Measurements from ENCODE around the gene SHC3.

Gene SHC3

DNA sequence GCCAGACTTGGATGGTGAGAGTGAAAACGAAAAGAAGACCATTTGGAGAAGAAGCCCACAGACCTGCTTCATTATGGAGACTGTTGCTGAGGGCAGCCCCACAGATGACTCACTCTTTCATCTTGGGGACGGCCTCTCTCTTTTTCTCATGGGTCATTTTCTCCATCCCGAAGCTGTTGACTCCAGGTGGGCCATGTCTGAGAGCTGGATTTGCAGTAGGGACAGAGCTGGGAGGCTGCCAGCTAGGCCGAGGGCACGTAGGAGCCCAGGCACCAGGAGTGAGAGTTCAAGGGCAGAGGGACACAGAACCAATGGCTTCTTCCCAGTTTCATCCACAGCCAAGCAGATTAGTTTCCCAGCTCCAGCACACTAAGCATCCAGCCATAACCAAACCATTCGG lies 95.0 kb downstream of the SHC3 start:
- H3K4me3 ChIP-seq (ENCODE audit: low read depth, low read length) = no peak overlapping the region
- H3K27ac ChIP-seq (ENCODE audit: low read depth, low read length) = no peak overlapping the region
- no peaks in the 10 kb centered on the region for H3K36me3 ChIP-seq (ENCODE audit: insufficient read depth, low read length)
- H2AFZ ChIP-seq (ENCODE audit: low read length, unreplicated experiment) = no peak overlapping the region
- H3K79me2 ChIP-seq (ENCODE audit: control insufficient read depth, insufficient read depth, low read length, unreplicated experiment) = no peaks in the 10 kb centered on the region
- H3K4me1 ChIP-seq (ENCODE audit: control insufficient read depth, insufficient read depth, low read length, unreplicated experiment) = peaks cover 18% of the 10 kb centered on the region
- no peaks in the 10 kb centered on the region for H3K27me3 ChIP-seq (ENCODE audit: insufficient read depth, low read length)

DNA sequence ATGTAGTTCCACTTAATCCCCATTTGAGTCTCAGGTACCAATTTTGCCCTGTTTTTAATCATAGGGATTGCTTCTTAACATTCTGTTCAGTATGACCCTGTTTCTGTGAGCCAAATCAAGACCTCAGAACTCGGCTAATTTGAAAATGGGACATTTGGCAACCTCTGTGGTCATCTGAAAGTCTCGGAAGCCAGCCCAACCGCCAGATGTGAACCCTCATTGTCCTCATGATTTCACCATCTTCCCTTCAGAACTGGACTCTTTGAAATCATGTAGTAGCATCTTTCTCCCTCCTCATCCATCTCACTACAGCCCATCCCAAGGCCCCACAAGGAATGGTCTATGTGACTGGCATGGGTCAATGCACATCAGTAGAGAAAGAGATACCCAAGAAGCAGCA lies 98.4 kb downstream of the SHC3 start:
- Histone ChIP-seq H3K4me3 (ENCODE audit: low read depth, low read length) (peak overlapping the region; percentile 37; the same call in 1 of the 2 replicates), H3K4me1 (ENCODE audit: control insufficient read depth, insufficient read depth, low read length, unreplicated experiment) (peaks cover 23% of the 10 kb centered on the region), H3K27ac (ENCODE audit: low read depth, low read length) (peak overlapping the region; percentile 90), H3K36me3 (ENCODE audit: insufficient read depth, low read length) (no peaks in the 10 kb centered on the region), H3K79me2 (ENCODE audit: control insufficient read depth, insufficient read depth, low read length, unreplicated experiment) (no peaks in the 10 kb centered on the region), H2AFZ (ENCODE audit: low read length, unreplicated experiment) (peak overlapping the region; percentile 29), H3K27me3 (ENCODE audit: insufficient read depth, low read length) (no peaks in the 10 kb centered on the region)

DNA sequence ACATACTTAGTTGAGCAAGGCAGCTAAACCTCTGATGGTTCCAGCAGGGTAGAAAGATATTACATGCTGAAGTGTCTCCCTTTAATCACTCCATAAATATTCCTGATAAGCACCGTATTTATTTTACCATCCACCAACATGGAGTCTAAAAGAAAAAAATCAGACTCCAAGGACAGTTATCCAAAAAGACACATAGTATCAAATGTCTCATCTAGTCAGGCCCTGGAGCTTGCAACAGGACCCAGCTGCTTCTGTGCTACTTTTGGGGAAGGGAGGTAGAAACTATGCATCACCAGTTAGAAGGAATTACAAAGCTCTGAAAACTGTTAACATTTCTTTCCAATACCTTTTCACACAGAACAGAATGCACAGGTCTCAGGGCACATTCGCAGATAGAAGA lies 99.2 kb downstream of the SHC3 start:
- Histone ChIP-seq H3K27ac (ENCODE audit: low read depth, low read length) (peak overlapping the region; percentile 90), H3K4me1 (ENCODE audit: control insufficient read depth, insufficient read depth, low read length, unreplicated experiment) (peaks cover 23% of the 10 kb centered on the region), H2AFZ (ENCODE audit: low read length, unreplicated experiment) (peak overlapping the region; percentile 61), H3K4me3 (ENCODE audit: low read depth, low read length) (peak overlapping the region; percentile 37; the same call in 1 of the 2 replicates), H3K36me3 (ENCODE audit: insufficient read depth, low read length) (no peaks in the 10 kb centered on the region), H3K79me2 (ENCODE audit: control insufficient read depth, insufficient read depth, low read length, unreplicated experiment) (no peaks in the 10 kb centered on the region), H3K27me3 (ENCODE audit: insufficient read depth, low read length) (no peaks in the 10 kb centered on the region)

DNA sequence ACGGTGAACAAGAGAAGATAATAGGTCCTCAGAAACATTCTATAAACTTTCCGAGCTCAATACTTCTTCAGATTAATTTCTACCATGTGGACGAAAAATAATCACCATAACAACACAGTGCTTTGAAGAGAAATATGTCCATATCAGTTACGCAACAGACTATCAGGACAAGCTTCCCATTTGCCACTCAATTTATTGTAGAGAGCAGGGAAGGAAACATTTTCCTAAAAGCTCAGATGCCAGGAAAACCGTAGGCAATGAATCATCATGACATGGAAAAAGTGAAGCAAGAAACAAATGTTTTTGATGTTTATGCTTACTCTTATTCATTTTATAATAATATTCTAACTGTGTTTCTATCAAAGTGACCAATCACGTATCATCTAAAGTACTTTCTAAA lies 99.8 kb downstream of the SHC3 start:
- peak overlapping the region; percentile 90 for H3K27ac ChIP-seq (ENCODE audit: low read depth, low read length)
- H3K36me3 ChIP-seq (ENCODE audit: insufficient read depth, low read length) = no peaks in the 10 kb centered on the region
- H2AFZ ChIP-seq (ENCODE audit: low read length, unreplicated experiment) = peak overlapping the region; percentile 61
- H3K27me3 ChIP-seq (ENCODE audit: insufficient read depth, low read length) = no peaks in the 10 kb centered on the region
- H3K4me3 ChIP-seq (ENCODE audit: low read depth, low read length) = no peak overlapping the region
- no peaks in the 10 kb centered on the region for H3K79me2 ChIP-seq (ENCODE audit: control insufficient read depth, insufficient read depth, low read length, unreplicated experiment)
- peaks cover 23% of the 10 kb centered on the region for H3K4me1 ChIP-seq (ENCODE audit: control insufficient read depth, insufficient read depth, low read length, unreplicated experiment)

GRCh38 chr9:89078421-89078820 lies 100.2 kb downstream of the SHC3 start:
- H3K4me3 ChIP-seq (ENCODE audit: low read depth, low read length) = no peak overlapping the region
- no peaks in the 10 kb centered on the region for H3K79me2 ChIP-seq (ENCODE audit: control insufficient read depth, insufficient read depth, low read length, unreplicated experiment)
- no peaks in the 10 kb centered on the region for H3K27me3 ChIP-seq (ENCODE audit: insufficient read depth, low read length)
- no peaks in the 10 kb centered on the region for H3K36me3 ChIP-seq (ENCODE audit: insufficient read depth, low read length)
- peaks cover 23% of the 10 kb centered on the region for H3K4me1 ChIP-seq (ENCODE audit: control insufficient read depth, insufficient read depth, low read length, unreplicated experiment)
- peak overlapping the region; percentile 90 for H3K27ac ChIP-seq (ENCODE audit: low read depth, low read length)
- no peak overlapping the region for H2AFZ ChIP-seq (ENCODE audit: low read length, unreplicated experiment)

DNA sequence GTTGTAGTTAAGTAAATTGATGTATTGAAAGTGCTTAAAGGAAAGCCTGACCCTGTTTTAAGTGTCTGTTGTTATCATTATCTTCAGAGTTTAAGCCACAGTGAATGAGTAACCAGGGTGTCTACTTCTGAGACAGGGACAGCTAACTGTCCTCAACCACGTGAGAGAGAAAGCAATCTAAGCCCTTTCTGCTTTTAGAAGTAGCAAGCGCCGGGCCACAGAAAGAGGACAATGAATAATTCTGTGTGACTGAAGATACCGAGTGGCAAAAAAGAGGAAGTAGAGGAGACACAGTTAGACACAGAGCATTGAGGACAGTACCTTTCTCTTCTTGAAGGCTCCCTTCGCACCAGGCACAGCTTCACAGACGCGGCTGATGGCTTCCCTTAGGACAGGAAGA lies 101.1 kb downstream of the SHC3 start:
- Histone ChIP-seq H3K27me3 (ENCODE audit: insufficient read depth, low read length) (no peaks in the 10 kb centered on the region), H3K4me1 (ENCODE audit: control insufficient read depth, insufficient read depth, low read length, unreplicated experiment) (peaks cover 23% of the 10 kb centered on the region), H3K36me3 (ENCODE audit: insufficient read depth, low read length) (no peaks in the 10 kb centered on the region), H2AFZ (ENCODE audit: low read length, unreplicated experiment) (no peak overlapping the region), H3K27ac (ENCODE audit: low read depth, low read length) (no peak overlapping the region), H3K79me2 (ENCODE audit: control insufficient read depth, insufficient read depth, low read length, unreplicated experiment) (no peaks in the 10 kb centered on the region), H3K4me3 (ENCODE audit: low read depth, low read length) (no peak overlapping the region)

DNA sequence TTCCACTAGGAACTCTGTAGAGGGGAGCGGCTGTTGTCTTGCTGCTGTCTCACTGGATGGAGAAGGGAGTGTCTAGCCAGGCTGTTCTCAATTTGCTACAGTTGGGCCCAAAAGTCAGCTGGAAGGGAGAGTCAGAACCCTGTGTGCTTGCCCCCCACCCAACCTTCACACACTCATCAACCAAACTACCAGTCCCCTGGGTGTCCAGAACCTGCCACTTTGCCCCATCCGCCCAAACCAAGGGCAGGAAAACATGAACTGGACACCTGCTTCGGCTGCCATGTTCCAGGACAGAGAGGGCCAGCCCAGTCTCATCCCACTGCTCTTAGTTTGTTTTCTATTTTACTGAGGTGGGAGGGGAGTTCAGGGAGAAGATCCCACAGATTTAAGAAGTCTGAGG lies 105.2 kb downstream of the SHC3 start:
- Histone ChIP-seq H3K4me3 (ENCODE audit: low read depth, low read length) (no peak overlapping the region), H3K4me1 (ENCODE audit: control insufficient read depth, insufficient read depth, low read length, unreplicated experiment) (peaks cover 2% of the 10 kb centered on the region), H2AFZ (ENCODE audit: low read length, unreplicated experiment) (no peak overlapping the region), H3K27me3 (ENCODE audit: insufficient read depth, low read length) (no peaks in the 10 kb centered on the region), H3K36me3 (ENCODE audit: insufficient read depth, low read length) (no peaks in the 10 kb centered on the region), H3K27ac (ENCODE audit: low read depth, low read length) (no peak overlapping the region), H3K79me2 (ENCODE audit: control insufficient read depth, insufficient read depth, low read length, unreplicated experiment) (no peaks in the 10 kb centered on the region)

DNA sequence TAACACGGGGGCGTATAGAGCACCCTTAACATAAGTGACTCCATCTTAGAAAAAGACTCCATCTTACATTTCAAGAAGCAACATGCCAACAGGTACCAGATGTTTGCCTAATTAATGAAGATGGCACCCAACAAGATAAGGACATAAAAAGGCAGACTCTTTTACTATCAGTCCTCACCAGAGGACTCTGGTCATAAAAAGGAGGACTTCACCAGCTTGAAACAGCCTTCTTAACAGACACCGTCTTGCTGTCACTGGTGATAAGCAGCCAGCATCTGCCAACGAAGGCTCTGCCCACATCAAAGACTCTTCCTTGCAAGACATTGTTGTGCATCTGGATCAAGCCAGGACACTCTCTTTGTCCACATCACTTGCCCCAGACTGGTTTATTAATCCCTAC lies 107.0 kb downstream of the SHC3 start:
- Histone ChIP-seq H3K79me2 (ENCODE audit: control insufficient read depth, insufficient read depth, low read length, unreplicated experiment) (no peaks in the 10 kb centered on the region), H2AFZ (ENCODE audit: low read length, unreplicated experiment) (no peak overlapping the region), H3K4me1 (ENCODE audit: control insufficient read depth, insufficient read depth, low read length, unreplicated experiment) (no peaks in the 10 kb centered on the region), H3K27ac (ENCODE audit: low read depth, low read length) (no peak overlapping the region), H3K36me3 (ENCODE audit: insufficient read depth, low read length) (no peaks in the 10 kb centered on the region), H3K4me3 (ENCODE audit: low read depth, low read length) (no peak overlapping the region), H3K27me3 (ENCODE audit: insufficient read depth, low read length) (no peaks in the 10 kb centered on the region)

GRCh38 chr9:89066835-89067234 lies 111.8 kb downstream of the SHC3 start:
- no peak overlapping the region for H3K4me3 ChIP-seq (ENCODE audit: low read depth, low read length)
- no peak overlapping the region for H2AFZ ChIP-seq (ENCODE audit: low read length, unreplicated experiment)
- no peaks in the 10 kb centered on the region for H3K27me3 ChIP-seq (ENCODE audit: insufficient read depth, low read length)
- no peaks in the 10 kb centered on the region for H3K36me3 ChIP-seq (ENCODE audit: insufficient read depth, low read length)
- no peak overlapping the region for H3K27ac ChIP-seq (ENCODE audit: low read depth, low read length)
- no peaks in the 10 kb centered on the region for H3K4me1 ChIP-seq (ENCODE audit: control insufficient read depth, insufficient read depth, low read length, unreplicated experiment)
- H3K79me2 ChIP-seq (ENCODE audit: control insufficient read depth, insufficient read depth, low read length, unreplicated experiment) = no peaks in the 10 kb centered on the region

GRCh38 chr9:89065921-89066320 lies 112.7 kb downstream of the SHC3 start:
- Histone ChIP-seq H3K36me3 (ENCODE audit: insufficient read depth, low read length) (no peaks in the 10 kb centered on the region), H2AFZ (ENCODE audit: low read length, unreplicated experiment) (no peak overlapping the region), H3K4me1 (ENCODE audit: control insufficient read depth, insufficient read depth, low read length, unreplicated experiment) (no peaks in the 10 kb centered on the region), H3K27me3 (ENCODE audit: insufficient read depth, low read length) (no peaks in the 10 kb centered on the region), H3K79me2 (ENCODE audit: control insufficient read depth, insufficient read depth, low read length, unreplicated experiment) (no peaks in the 10 kb centered on the region), H3K4me3 (ENCODE audit: low read depth, low read length) (no peak overlapping the region), H3K27ac (ENCODE audit: low read depth, low read length) (no peak overlapping the region)

DNA sequence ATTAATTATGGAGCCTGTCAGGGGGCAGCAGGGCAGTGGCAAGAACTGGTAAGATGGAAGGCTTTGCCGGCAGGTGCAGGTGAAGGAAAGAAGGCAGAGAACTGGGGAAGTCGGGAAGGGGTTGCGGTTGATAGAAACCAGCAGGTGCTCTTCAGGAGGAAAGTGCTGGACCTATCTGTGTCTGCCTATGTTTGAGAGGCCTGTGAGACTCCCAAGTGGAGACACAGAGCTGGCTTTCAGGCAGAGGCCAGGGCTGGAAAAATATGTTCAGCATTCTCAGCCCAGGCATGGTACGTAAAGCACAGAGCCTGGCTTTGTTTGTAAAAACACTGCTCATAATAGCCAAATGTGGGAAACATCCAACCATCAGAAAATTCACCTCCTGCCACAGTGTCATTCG lies 117.8 kb downstream of the SHC3 start:
- H3K27me3 ChIP-seq (ENCODE audit: insufficient read depth, low read length) = no peaks in the 10 kb centered on the region
- H3K27ac ChIP-seq (ENCODE audit: low read depth, low read length) = no peak overlapping the region
- H3K4me3 ChIP-seq (ENCODE audit: low read depth, low read length) = no peak overlapping the region
- H2AFZ ChIP-seq (ENCODE audit: low read length, unreplicated experiment) = no peak overlapping the region
- H3K36me3 ChIP-seq (ENCODE audit: insufficient read depth, low read length) = no peaks in the 10 kb centered on the region; the same call in 1 of the 2 replicates
- no peaks in the 10 kb centered on the region for H3K79me2 ChIP-seq (ENCODE audit: control insufficient read depth, insufficient read depth, low read length, unreplicated experiment)
- H3K4me1 ChIP-seq (ENCODE audit: control insufficient read depth, insufficient read depth, low read length, unreplicated experiment) = no peaks in the 10 kb centered on the region
